Measurements from ENCODE around the gene PINLYP. TPM values are rescaled to one million over a fixed set of nuclear protein-coding genes. Genes with fewer than 3 reads are reported as not detected.

Gene PINLYP
- total and polyA plus RNA-seq, 8 donors, result 0.51 to 7.2 (median 0.85) TPM

- TF ChIP-seq CTCF (IDR thresholded peaks at IDR 0.05), result no peak
- Histone ChIP-seq H3K4me3 (no peak overlapping the region), H3K4me1 (no peaks in the 10 kb centered on the region), H3K27ac (no peak overlapping the region), H3K36me3 (no peaks in the 10 kb centered on the region), H3K9me3 (no peaks in the 10 kb centered on the region), H3K27me3 (no peaks in the 10 kb centered on the region)
- ATAC-seq (peak in 2 of 4 donors; percentile 26 to 28), DNase-seq (no peak), FAIRE-seq (no peak)
- WGBS, 2 donors, result 45 to 57% methylated on average over 7 of the region's 7 CpGs
- intact Hi-C loops (cut with DNase I), result no loop called here
Observed at GRCh38 chr19:43605875-43606568, 30.4 kb downstream of the PINLYP start.

- no peak overlapping the region for H3K4me3 ChIP-seq
- intact Hi-C loops (cut with DNase I), result no loop called here
- 46 to 50% methylated on average over 7 of the region's 7 CpGs for WGBS, 2 donors
- DNase-seq, result peak in 1 of 6 donors; percentile 12
- H3K27me3 ChIP-seq, result no peaks in the 10 kb centered on the region
- FAIRE-seq, result no peak
- peak in 2 of 4 donors; percentile 24 to 25 for ATAC-seq
- H3K27ac ChIP-seq, result no peak overlapping the region
- no peaks in the 10 kb centered on the region for H3K4me1 ChIP-seq
- TF ChIP-seq CTCF (IDR thresholded peaks at IDR 0.05), result no peak
- H3K9me3 ChIP-seq, result no peaks in the 10 kb centered on the region
- H3K36me3 ChIP-seq, result peaks cover 0 to 1% (median 0%) of the 10 kb centered on the region in 3 donors
Observed at GRCh38 chr19:43606569-43607229, 31.1 kb downstream of the PINLYP start.

- Histone ChIP-seq H3K4me1 (no peaks in the 10 kb centered on the region), H3K4me3 (no peak overlapping the region), H3K36me3 (peaks cover 0 to 3% (median 3%) of the 10 kb centered on the region in 3 donors), H3K9me3 (no peaks in the 10 kb centered on the region), H3K27me3 (no peaks in the 10 kb centered on the region), H3K27ac (no peak overlapping the region)
- ATAC-seq (no peak), DNase-seq (peak in 1 of 6 donors; percentile 67), FAIRE-seq (no peak)
- 83 to 89% methylated on average over 25 to 28 of the region's 28 CpGs for WGBS, 2 donors
- intact Hi-C loops (cut with DNase I), result no loop called here
- no peak for TF ChIP-seq CTCF (IDR thresholded peaks at IDR 0.05)
Observed at GRCh38 chr19:43607238-43608205, 31.9 kb downstream of the PINLYP start.

- DNase-seq (peak in 1 of 6 donors; percentile 6), FAIRE-seq (no peak), ATAC-seq (no peak)
- Histone ChIP-seq H3K4me3 (no peak overlapping the region), H3K27ac (no peak overlapping the region), H3K4me1 (no peaks in the 10 kb centered on the region), H3K36me3 (peaks cover 0 to 6% (median 6%) of the 10 kb centered on the region in 3 donors), H3K27me3 (no peaks in the 10 kb centered on the region), H3K9me3 (no peaks in the 10 kb centered on the region)
- intact Hi-C loops (cut with DNase I), result no loop called here
- no peak for TF ChIP-seq CTCF (IDR thresholded peaks at IDR 0.05)
- WGBS, 2 donors, result 92 to 95% methylated on average over 7 of the region's 7 CpGs
Observed at GRCh38 chr19:43609872-43610271, 34.3 kb downstream of the PINLYP start.
